Natural killer cell (primary cell): Measurements from ENCODE around the gene AUTS2. TPM values are rescaled to one million over a fixed set of nuclear protein-coding genes. Genes with fewer than 3 reads are reported as not detected.

ENCODE experiments used
- ATAC-seq, 3 donors: fragments of 150-1000 bp in 2 of 3; fragments of 200-7000 bp in 1 of 3; cut with Tn5 transposase; 1 replicate in 1 of 3; 2 replicates in 2 of 3; pipeline ENCODE4 v1.10.0; 2021; ENCODE audit warnings: mild to moderate bottlenecking in 2 of 3, moderate library complexity in 2 of 3
- DNase-seq, 2 donors: peaks; one replicate each; pipeline versions ENCODE4 v3.0.0 to v3.0.0-alpha.2; 2013 to 2021; ENCODE audit warnings: mixed read lengths in 1 of 2
- H3K27ac ChIP-seq: one replicate; pipeline ENCODE4 v1.5.1; 2013; ENCODE audit warnings: mild to moderate bottlenecking, low read length
- H3K27me3 ChIP-seq: one replicate; pipeline ENCODE4 v1.6.1; 2013; ENCODE audit warnings: low read length; ENCODE audit not compliant: control insufficient read depth, insufficient read depth
- H3K36me3 ChIP-seq: one replicate; pipeline ENCODE4 v1.6.1; 2013; ENCODE audit warnings: low read length; ENCODE audit not compliant: control insufficient read depth, insufficient read depth
- H3K4me1 ChIP-seq: one replicate; pipeline ENCODE4 v1.6.1; 2013; ENCODE audit warnings: low read length; ENCODE audit not compliant: control insufficient read depth, insufficient read depth
- H3K4me3 ChIP-seq: one replicate; pipeline ENCODE4 v1.5.1; 2013; ENCODE audit warnings: low read length
- H3K9me3 ChIP-seq: one replicate; pipeline ENCODE4 v1.6.1; 2013; ENCODE audit warnings: low read length; ENCODE audit not compliant: control insufficient read depth, insufficient read depth
- H3K27ac Mint-ChIP-seq, 2 donors: one replicate each; pipeline ENCODE4 v1.8.0; 2022; ENCODE audit warnings: mild to moderate bottlenecking in 2 of 2, mixed read lengths in 2 of 2, moderate library complexity in 1 of 2
- H3K27me3 Mint-ChIP-seq, 2 donors: one replicate each; pipeline ENCODE4 v1.8.0; 2022; ENCODE audit warnings: low read depth in 2 of 2, mixed read lengths in 2 of 2
- H3K36me3 Mint-ChIP-seq: one replicate; pipeline ENCODE4 v1.8.0; 2022; ENCODE audit warnings: mixed read lengths
- H3K4me1 Mint-ChIP-seq, 2 donors: one replicate each; pipeline ENCODE4 v1.8.0; 2022; ENCODE audit warnings: mixed read lengths in 2 of 2
- H3K4me3 Mint-ChIP-seq: one replicate; pipeline ENCODE4 v1.8.0; 2022; ENCODE audit warnings: mild to moderate bottlenecking, moderate library complexity, mixed read lengths
- H3K9me3 Mint-ChIP-seq, 2 donors: one replicate each; pipeline ENCODE4 v1.8.0; 2022; ENCODE audit warnings: mixed read lengths in 2 of 2
- WGBS: methylation state at CpG from one replicate; pipeline ENCODE4 v1.1.7; 2013; ENCODE audit warnings: missing lambda C conversion rate; ENCODE audit not compliant: insufficient coverage; 5-methylcytosine and 5-hydroxymethylcytosine counted together
- intact Hi-C: fragments of 100-400 bp; cut with micrococcal nuclease; formaldehyde crosslinking; loops from one replicate; pipeline ENCODE4 v1.14.2; 2022
- total RNA-seq, 4 donors: library from RNA; stranded (reverse); fragments of 120-200 nt in 1 of 4; gene quantifications; one replicate each; pipeline versions ENCODE4 v1.2.3 to v1.2.4, GENCODE V29; 2013 to 2022
- TF ChIP-seq, protein P1 (sequence below): fragments of 200-600 bp; IDR thresholded peaks from one replicate; pipeline ENCODE4 v1.8.0; 2022; ENCODE audit warnings: antibody characterized with exemption

The AUTS2 gene
- total RNA-seq, 3 donors from 2014 or later (not counting 1 experiment from before 2014, with no cell fraction given) = 147 to 197 (median 155) TPM

DNA sequence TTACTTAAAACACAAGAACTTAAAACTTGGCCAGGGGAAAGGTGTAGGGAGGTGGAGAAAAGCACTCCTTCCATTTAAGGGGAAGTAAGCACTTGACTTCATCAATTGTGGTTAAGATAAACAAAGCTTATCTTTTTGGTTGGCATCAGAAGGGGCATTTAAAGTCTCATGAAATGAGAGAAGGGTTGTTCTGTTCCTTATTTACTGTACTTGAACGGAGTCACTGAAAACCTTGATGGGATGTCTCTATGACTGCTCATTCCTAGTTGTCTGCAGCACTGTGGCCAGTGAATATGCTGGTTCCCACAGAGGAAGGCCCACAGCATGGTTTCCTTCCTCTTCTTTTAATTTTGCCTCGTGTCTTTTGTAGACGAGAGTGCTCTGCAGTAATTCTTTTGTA lies 229.3 kb downstream of the AUTS2 start:
- H3K27me3 Mint-ChIP-seq = no peaks in the 10 kb centered on the region
- Histone ChIP-seq H3K4me3 (no peak overlapping the region), H3K9me3 (no peaks in the 10 kb centered on the region), H3K27ac (no peak overlapping the region), H3K27me3 (no peaks in the 10 kb centered on the region), H3K36me3 (no peaks in the 10 kb centered on the region), H3K4me1 (peaks cover 12% of the 10 kb centered on the region)
- peaks cover 31 to 41% of the 10 kb centered on the region in 2 donors for H3K4me1 Mint-ChIP-seq
- DNase-seq (no peak), ATAC-seq (no peak)
- no peak overlapping the region for H3K4me3 Mint-ChIP-seq
- intact Hi-C loops = loop anchor here (10.0 kb wide), 1 partner anchor 233 kb away; the partner anchor contains the start of gene AUTS2
- TF ChIP-seq, protein P1, sequence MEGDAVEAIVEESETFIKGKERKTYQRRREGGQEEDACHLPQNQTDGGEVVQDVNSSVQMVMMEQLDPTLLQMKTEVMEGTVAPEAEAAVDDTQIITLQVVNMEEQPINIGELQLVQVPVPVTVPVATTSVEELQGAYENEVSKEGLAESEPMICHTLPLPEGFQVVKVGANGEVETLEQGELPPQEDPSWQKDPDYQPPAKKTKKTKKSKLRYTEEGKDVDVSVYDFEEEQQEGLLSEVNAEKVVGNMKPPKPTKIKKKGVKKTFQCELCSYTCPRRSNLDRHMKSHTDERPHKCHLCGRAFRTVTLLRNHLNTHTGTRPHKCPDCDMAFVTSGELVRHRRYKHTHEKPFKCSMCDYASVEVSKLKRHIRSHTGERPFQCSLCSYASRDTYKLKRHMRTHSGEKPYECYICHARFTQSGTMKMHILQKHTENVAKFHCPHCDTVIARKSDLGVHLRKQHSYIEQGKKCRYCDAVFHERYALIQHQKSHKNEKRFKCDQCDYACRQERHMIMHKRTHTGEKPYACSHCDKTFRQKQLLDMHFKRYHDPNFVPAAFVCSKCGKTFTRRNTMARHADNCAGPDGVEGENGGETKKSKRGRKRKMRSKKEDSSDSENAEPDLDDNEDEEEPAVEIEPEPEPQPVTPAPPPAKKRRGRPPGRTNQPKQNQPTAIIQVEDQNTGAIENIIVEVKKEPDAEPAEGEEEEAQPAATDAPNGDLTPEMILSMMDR = no peak
- no peaks in the 10 kb centered on the region for H3K9me3 Mint-ChIP-seq
- peak overlapping the region in 1 of 2 donors; percentile 42 for H3K27ac Mint-ChIP-seq
- no peaks in the 10 kb centered on the region for H3K36me3 Mint-ChIP-seq
- 27% methylated on average over 2 of the region's 3 CpGs for WGBS

DNA sequence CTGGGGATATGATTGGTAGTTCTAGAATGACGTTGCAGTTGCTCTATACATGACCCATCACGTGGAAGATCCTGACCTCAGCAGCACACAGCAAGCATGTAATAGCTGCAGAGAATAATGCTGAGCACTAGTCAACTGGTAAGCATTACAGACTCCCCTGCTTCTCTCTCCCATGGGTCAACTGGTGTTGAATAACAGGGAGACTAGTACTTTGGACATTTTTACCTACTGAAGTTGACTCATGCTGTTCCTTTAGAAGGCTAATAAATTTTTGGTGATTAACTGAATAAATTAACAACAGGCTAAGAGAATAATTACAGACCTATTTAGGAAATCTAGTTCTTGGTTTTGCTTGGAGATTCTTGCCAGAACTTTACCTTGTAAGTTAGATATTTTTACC lies 234.1 kb downstream of the AUTS2 start:
- H3K9me3 Mint-ChIP-seq = no peaks in the 10 kb centered on the region
- H3K4me1 Mint-ChIP-seq = peaks cover under 1 to 5% of the 10 kb centered on the region in 2 donors
- no peak overlapping the region for H3K27ac Mint-ChIP-seq
- peaks cover 7% of the 10 kb centered on the region for H3K4me1 ChIP-seq
- no peak overlapping the region for H3K4me3 ChIP-seq
- no peak overlapping the region for H3K4me3 Mint-ChIP-seq
- TF ChIP-seq, protein P1 = no peak
- ATAC-seq (no peak), DNase-seq (no peak)
- H3K9me3 ChIP-seq = no peaks in the 10 kb centered on the region
- H3K27me3 Mint-ChIP-seq = no peaks in the 10 kb centered on the region
- WGBS = 71% methylated on average over 2 of the region's 2 CpGs
- H3K36me3 Mint-ChIP-seq = no peaks in the 10 kb centered on the region
- H3K27me3 ChIP-seq = no peaks in the 10 kb centered on the region
- H3K27ac ChIP-seq = no peak overlapping the region
- no peaks in the 10 kb centered on the region for H3K36me3 ChIP-seq
- intact Hi-C loops = no loop called here

DNA sequence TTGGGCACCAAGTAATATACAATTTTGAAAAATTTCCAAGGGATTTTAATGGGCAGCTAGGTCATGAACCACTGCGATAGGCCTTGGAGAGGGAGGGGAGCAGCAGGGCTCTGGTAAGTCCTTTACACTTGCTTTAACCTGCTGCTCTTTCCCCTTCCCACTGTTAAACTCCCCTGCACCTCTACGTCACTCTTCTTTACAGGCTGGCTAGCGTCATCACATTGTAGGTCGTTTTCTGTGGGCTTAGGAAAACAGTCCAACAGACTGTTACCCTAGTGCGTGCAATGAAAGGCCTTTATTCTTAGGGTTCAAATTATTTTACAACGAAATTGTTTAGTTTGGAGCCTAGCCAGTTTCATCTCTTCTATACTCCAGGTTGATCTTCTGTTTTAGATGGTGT lies 235.7 kb downstream of the AUTS2 start:
- no peak for DNase-seq
- no peaks in the 10 kb centered on the region for H3K9me3 Mint-ChIP-seq

DNA sequence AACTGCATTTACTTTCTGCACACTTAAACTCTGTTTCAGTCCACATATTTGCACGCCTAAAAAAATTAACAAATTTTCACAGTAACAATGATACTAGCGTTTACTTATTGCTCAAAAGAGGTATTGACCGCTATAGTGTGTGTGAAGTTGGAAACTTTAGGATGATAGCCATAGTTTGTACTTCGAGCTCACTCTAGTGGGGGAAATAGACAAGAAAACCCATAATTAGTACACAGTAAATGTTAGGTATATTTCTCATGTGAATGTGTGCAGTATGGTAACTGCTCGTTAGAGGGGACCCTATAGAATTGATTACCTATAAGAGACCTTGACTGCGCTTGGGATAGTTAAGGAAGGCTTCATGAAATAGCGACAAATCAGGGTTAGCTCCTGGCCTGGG lies 238.4 kb downstream of the AUTS2 start:
- ATAC-seq = no peak

More for the DNA sequence above, 235.7 kb downstream of the AUTS2 start:
- Histone ChIP-seq H3K36me3 (no peaks in the 10 kb centered on the region), H3K27me3 (no peaks in the 10 kb centered on the region), H3K9me3 (no peaks in the 10 kb centered on the region), H3K4me3 (no peak overlapping the region), H3K27ac (no peak overlapping the region), H3K4me1 (no peaks in the 10 kb centered on the region)
- 97% methylated on average over 6 of the region's 6 CpGs for WGBS
- Mint-ChIP-seq H3K4me1 (no peaks in the 10 kb centered on the region), H3K27me3 (no peaks in the 10 kb centered on the region), H3K27ac (no peak overlapping the region), H3K4me3 (no peak overlapping the region), H3K36me3 (no peaks in the 10 kb centered on the region)
- intact Hi-C loops = no loop called here
- ATAC-seq = no peak
- TF ChIP-seq, protein P1 = no peak

More for the DNA sequence above, 238.4 kb downstream of the AUTS2 start:
- WGBS = 92% methylated on average over 5 of the region's 7 CpGs
- DNase-seq = no peak
- intact Hi-C loops = no loop called here
- no peaks in the 10 kb centered on the region for H3K9me3 Mint-ChIP-seq
- TF ChIP-seq, protein P1 = no peak
- no peaks in the 10 kb centered on the region for H3K27me3 Mint-ChIP-seq
- Histone ChIP-seq H3K9me3 (no peaks in the 10 kb centered on the region), H3K4me1 (no peaks in the 10 kb centered on the region), H3K4me3 (no peak overlapping the region), H3K27me3 (no peaks in the 10 kb centered on the region), H3K36me3 (no peaks in the 10 kb centered on the region), H3K27ac (no peak overlapping the region)
- no peaks in the 10 kb centered on the region for H3K36me3 Mint-ChIP-seq
- H3K27ac Mint-ChIP-seq = no peak overlapping the region
- H3K4me1 Mint-ChIP-seq = no peaks in the 10 kb centered on the region
- H3K4me3 Mint-ChIP-seq = no peak overlapping the region
